NB4 (cell line): ENCODE measurements around the gene EMC8.

Source experiments
- CTCF ChIP-seq: IDR thresholded peaks from one replicate; pipeline ENCODE4 v1.5.1; 2012; ENCODE audit warnings: low read depth, low read length
- MYC ChIP-seq: IDR thresholded peaks from 2 replicates; pipeline ENCODE4 v1.6.1; 2011; ENCODE audit warnings: low read depth, low read length
- POLR2A ChIP-seq: IDR thresholded peaks from 2 replicates; pipeline ENCODE4 v1.6.1; 2011; ENCODE audit warnings: mild to moderate bottlenecking; ENCODE audit not compliant: insufficient read length; ENCODE audit errors: extremely low read depth

GRCh38 chr16:85832570-85833218, 33.4 kb upstream of the EMC8 start:
- TF ChIP-seq CTCF (no peak), MYC (no peak), POLR2A (no peak)
